Embryonic facial prominence (tissue), 1 donor: ENCODE results near the gene NR2F6.
"Not testable (repeated sequence)": the region's sequence is repeated elsewhere in the genome, so short reads cannot be mapped to it uniquely, and the experiment has no call there.

Source experiments
- DNase-seq: peaks from one replicate; pipeline ENCODE4 v3.0.0-alpha.2; 2016; ENCODE audit errors: extremely low spot score

Gene NR2F6

GRCh38 chr19:17210296-17210695 is 35.4 kb downstream of the NR2F6 start:
- DNase-seq, result no peak

GRCh38 chr19:17209126-17210036 is 36.3 kb downstream of the NR2F6 start:
- no peak for DNase-seq

GRCh38 chr19:17206736-17207581 is 38.8 kb downstream of the NR2F6 start:
- DNase-seq, result no peak

GRCh38 chr19:17205237-17206140 is 40.2 kb downstream of the NR2F6 start:
- no peak for DNase-seq

GRCh38 chr19:17202713-17203112 is 43.0 kb downstream of the NR2F6 start:
- DNase-seq, result no peak

GRCh38 chr19:17202249-17202648 is 43.5 kb downstream of the NR2F6 start:
- DNase-seq, result no peak

GRCh38 chr19:17200408-17201079 is 45.2 kb downstream of the NR2F6 start:
- DNase-seq, result no peak

- no peak for DNase-seq
Measured at GRCh38 chr19:17197666-17198065, 48.1 kb downstream of the NR2F6 start.

- DNase-seq, result no peak
Measured at GRCh38 chr19:17196610-17197009, 49.1 kb downstream of the NR2F6 start.

GRCh38 chr19:17195106-17195505 is 50.6 kb downstream of the NR2F6 start:
- no peak for DNase-seq

- DNase-seq, result no peak
Measured at GRCh38 chr19:17194608-17195007, 51.1 kb downstream of the NR2F6 start.

- DNase-seq, result no peak
Measured at GRCh38 chr19:17192751-17193150, 53.0 kb downstream of the NR2F6 start.

GRCh38 chr19:17191736-17192135 is 54.0 kb downstream of the NR2F6 start:
- not testable (repeated sequence) for DNase-seq

GRCh38 chr19:17185590-17185989 is 60.1 kb downstream of the NR2F6 start:
- DNase-seq, result no peak

- no peak for DNase-seq
Measured at GRCh38 chr19:17184371-17184841, 61.3 kb downstream of the NR2F6 start.

- no peak for DNase-seq
Measured at GRCh38 chr19:17183858-17184321, 61.8 kb downstream of the NR2F6 start.

GRCh38 chr19:17183271-17183761 is 62.4 kb downstream of the NR2F6 start:
- DNase-seq, result no peak
